Left forelimb (tissue), 1 donor: ENCODE results near the gene GPN1.
"Not testable (repeated sequence)": the region's sequence is repeated elsewhere in the genome, so short reads cannot be mapped to it uniquely, and the experiment has no call there.

Source experiments
- DNase-seq: peaks from one replicate; pipeline ENCODE4 v3.0.0-alpha.2; 2018; ENCODE audit warnings: low spot score

GPN1 gene

DNA sequence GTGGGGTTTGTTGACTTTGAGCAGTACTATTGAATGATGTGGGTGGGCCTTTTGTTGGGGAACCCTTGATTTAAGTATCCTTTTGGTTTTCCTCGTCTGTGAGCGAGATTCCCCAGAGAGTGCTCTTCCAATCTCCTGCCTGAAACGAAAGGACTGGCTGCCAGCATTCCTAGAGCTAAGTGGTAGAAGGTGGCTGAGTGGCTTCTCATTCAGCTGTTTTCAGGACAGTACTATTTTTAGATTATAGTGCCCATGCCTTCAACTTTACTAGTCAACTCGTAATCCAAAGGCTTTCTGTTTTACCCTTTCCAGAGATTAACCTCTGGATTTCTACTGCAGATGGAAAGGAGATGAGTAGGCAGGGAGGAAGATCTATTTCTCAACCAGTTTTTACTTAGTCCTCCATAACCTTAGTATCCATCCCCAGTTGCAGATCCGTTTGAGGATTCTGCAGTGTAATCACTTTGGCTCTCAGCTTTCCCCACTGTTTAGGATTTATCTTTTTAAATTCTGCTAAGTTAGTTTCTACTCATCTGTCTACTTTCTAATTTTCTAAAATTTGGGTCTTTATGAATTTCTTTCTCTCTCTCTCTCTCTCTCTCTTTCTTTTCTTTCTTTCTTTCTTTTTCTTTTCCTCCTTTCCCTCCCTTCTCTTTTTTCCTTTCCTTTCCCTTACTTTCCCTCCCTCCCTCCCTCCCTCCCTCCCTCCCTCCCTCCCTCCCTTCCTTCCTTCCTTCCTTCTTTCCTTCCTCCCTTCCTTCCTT, 44.1 kb downstream of the GPN1 start:
- DNase-seq, result no peak

DNA sequence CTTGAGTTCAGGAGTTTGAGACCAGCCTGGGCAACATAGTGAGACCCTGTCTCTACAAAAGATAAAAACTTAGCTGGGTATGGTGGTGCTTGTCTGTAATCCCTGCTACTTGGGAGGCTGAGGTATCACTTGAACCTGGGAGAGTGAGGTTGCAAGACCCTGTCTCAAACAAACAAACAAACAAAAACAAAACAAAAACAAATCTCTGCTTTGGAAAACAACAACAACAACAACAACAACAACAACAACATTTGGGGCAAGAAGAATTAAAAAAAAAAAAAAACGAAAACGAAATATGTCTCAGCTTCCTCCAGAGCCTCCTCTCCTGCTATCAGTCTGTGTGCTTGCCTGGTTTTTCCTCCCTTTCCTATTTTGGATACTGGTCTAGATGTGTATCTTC, 51.7 kb downstream of the GPN1 start:
- DNase-seq, result no peak

DNA sequence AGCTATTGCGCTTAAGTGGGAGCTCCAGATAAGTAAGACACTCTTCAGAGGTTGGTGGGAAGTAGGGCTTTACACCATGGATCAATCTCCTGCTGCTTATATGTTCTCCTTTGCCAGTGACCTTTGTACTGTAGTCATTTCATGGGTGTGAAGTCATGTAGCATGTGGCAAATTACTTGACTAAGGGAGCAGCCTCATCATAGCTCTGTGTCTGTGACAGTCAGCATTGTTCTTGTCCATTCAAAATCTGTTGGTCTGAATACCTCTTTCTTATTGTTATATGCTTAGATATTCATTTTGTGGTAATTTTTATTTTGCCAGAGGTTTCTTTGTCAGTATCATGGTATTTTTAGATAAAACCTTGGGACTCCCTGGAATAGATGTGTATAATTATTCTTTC, 53.0 kb downstream of the GPN1 start:
- no peak for DNase-seq

DNA sequence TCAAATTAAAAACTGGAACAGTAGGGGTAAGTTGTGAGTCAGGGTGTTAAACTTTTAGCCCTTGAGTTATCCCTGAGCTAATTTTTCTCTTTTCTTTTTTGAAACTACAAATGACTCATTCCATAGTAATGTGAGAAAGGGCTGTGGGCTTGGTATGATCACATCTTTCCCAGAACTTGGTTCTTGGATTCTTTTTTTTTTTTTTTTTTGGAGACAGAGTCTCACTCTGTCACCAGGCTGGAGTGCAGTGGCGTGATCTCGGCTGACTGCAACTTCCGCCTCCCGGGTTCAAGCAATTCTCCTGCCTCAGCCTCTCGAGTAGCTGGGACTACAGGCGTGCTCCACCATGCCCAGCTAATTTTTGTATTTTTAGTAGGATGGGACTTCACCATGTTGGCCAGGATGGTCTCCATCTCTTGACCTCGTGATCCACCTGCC, 53.5 kb downstream of the GPN1 start:
- not testable (repeated sequence) for DNase-seq

DNA sequence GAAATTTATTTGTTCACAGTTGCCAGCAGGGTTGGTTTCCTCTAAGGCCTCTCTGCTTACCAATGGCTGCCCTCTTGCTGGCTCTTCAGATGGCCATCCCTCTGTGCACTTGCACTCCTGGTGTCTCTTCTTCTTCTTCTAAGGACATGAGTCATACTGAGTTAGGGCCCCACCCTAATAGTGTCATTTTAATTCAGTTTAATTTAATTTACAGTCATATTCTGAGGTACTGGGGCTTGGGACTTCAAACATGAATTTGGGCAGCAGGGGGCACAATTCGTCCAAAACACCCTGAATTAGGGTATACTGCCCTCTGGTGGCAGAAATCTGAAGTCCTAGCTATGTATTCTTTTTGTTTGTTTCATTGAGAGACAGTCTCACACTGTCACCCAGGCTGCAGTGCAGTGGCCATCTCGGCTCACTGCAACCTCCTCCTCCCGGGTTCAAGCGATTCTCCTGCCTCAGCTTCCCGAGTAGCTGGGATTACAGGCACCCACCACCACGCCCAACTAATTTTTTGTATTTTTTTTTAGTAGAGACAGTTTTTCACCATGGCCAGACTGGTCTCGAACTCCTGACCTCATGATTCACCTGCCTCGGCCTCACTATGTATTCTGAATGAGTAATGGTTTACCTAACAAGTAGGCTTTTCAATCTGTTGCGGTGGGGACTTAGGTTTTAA, 54.7 kb downstream of the GPN1 start:
- DNase-seq, result peak; percentile 69

DNA sequence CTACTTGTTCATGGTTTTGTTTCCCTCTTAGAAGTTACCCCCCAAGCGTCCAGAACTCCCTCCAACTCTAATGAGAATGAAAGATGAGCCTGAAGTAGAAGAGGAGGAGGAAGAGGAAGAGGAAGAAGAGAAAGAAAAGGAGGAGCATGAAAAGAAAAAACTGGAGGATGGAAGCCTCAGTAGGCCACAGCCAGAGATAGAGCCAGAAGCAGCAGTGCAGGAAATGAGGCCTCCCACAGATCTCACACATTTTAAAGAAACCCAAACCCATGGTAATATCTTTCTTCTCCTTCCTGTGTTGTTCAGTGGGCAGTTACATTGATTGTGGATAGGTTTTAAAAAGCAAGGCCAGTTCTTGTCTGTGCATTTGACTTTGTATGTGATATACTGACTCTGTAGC, 56.2 kb downstream of the GPN1 start:
- DNase-seq, result not testable (repeated sequence)

DNA sequence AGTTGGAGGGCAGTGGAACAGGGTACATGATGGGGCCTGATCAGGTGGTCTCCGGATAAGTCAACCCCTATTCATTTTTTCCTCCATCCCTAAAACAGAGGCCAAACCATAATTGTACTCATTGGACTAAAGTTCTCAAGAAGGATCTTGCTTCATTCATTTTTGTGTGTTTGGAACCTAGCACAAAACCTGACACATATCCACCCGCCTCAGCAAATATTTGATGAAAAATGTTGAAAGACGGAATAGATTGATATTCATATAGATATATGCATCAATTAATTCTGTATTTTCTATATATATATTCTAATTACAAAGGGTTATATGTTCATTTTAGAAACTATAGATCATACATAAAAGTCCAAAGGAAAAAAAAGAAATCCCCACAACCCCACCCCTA, 56.7 kb downstream of the GPN1 start:
- no peak for DNase-seq

DNA sequence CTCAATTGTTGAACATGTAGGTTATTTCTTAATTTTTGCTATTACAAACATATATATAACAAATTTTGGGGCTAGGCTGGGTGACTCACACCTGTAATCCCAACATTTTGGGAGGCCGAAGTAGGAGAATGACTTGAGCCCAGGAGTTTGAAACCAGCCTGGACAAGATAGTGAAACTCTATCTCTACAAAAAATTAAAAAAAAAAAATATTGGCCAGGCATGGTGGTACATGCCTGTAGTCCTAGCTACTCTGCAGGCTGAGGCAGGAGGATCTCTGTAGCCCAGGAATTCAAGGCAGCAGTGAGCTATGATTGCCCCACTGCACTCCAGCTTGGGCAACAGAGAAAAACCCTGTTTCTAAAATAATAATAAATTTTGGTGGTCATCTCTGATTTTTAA, 58.4 kb downstream of the GPN1 start:
- no peak for DNase-seq

DNA sequence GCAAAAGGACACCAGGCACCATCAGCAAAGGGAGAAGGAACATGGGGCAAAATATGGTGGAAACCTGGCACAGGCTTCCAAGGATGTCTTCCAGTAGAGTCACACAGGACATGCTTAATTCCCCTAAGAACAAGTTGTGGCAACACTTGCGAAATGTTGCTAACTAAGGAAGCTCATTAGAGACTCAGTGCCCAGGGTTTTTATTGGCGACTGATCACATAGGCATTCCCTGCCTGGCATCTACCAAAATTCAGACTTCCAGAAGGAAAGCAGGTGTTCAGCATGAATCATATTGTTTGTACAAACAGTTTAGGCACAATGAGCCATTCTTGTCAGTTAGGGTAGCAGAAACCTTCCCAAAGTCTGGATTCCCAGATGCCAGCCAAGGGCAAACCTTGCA, 60.6 kb downstream of the GPN1 start:
- DNase-seq, result no peak

DNA sequence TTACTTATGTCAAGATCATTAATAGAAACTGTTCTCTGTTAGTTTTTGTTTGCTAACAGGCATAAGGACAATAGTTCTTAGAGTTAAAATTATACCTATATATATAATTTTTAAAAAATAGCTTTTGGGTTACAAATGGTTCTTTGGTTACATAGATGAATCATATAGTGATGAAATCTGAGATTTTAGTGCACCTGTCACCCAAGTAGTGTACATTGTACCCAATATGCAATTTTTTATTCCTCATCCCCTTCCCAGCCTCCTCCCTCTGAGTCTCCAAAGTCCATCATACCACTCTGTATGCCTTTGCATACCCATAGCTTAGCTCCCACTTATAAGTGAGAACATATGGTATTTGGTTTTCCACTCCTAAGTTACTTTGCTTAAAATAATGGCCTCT, 61.2 kb downstream of the GPN1 start:
- DNase-seq, result no peak

DNA sequence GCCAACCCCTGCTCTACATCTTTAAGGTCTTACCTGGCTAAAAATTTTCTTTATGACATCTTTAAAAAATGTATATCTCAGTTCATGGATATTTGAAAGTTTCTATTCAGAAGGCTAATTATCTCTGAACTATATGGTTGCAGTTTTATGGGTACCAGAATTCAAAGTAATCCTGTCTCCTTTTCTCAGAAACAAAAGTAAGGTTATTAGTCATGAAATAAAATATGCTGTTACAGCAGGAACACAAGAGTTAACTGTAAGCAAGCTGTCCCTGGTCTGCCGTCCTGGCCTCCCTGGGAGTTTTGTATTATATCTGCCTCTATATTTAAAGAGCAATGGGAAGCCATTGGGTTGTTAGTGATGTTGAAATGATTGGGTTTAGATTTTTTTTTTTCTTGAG, 68.8 kb downstream of the GPN1 start:
- no peak for DNase-seq
